DMS53 treated with DMSO at 0.1 percent for 48 hours (cell line): ENCODE results near the gene PABPN1L.

Experiments used
- DNase-seq: peaks from one replicate; lab custom pipeline; 2025; ENCODE audit not compliant: unreplicated experiment; lab: John Stamatoyannopoulos, UW

PABPN1L gene

DNA sequence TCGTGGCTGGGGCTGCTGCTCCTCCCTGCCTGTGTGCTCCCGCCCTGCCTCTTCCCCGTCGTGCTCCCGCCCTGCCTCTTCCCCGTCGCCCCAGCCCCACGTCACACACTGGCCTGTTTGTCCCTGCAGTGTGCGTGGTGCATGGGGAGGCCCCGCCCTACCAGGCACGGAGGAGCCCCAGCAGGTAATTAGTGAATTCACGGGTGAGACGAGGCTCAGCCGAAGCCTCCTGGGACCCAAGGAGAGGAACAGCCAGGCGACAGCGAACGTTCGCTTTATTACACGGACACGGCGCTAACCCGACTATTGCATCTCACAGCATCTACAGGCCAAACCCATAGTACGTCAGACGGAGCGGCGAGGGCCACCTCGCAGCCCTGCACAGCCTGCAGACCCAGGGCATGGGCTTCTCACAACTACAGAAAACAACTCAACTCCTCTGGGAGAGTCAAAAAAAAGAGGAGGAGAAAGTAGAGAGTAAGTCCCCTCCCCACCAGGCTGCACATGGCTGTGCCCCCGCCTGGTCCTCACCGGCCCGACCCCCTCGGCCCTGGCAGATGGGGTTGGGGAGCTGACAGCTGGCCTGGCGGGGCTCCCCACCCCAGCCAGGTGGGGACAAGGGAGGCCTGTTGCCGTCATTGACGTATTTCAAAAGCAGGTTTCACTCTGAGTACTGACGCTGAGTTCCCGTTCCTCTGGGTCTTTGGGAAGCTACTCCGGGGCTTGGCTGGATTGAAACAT, 4.3 kb upstream of the PABPN1L start:
- DNase-seq = peak; percentile 17

DNA sequence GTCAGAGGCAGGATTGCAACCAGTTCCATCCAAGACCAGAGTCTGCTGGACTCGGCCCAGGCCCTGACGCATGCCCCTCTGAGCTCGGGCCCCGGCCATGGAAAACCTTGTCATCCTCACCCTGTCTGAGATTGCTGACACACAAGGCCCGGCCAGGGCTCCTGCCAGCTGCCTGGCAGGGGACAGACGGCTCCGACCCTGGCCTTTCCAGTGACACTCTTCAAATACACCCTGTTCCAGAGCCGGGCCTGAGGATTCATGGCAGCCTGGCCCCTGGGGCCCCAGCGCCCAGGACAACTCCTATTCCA, 3.2 kb upstream of the PABPN1L start:
- DNase-seq = no peak

DNA sequence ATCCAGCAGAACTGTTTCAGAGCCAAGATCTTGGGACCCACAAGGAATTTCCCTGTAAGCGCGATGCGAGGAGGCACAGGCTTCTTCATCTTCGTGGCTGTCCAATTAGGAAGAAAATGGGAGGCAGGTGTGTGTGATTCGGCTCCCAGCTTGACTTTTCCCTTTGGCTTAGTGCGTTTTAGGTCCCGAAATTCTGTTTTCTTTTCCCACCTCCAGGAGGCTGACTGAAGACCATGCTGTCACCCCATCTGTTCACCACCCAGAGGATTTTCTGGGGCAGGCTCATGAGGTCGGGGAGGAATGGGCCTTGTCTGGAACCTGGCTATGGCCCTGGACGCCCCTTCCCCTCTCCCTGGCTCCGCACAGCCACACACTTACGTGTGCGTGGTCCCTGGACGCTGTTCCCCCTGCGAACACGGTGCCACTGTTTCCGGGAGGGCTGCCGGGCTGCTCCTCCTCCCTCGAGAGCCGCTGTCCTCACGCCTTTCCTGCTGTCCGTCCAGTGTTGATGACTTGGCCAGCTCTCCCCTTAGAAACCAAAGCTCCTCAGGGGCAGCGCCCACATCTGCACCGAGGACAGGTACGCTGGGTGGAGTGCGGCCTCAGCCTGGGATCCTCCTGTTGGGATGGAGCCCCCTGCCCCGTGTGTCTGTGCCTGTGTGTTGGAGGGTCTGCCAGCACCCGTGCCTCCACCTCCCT, 2.7 kb upstream of the PABPN1L start:
- DNase-seq = no peak

DNA sequence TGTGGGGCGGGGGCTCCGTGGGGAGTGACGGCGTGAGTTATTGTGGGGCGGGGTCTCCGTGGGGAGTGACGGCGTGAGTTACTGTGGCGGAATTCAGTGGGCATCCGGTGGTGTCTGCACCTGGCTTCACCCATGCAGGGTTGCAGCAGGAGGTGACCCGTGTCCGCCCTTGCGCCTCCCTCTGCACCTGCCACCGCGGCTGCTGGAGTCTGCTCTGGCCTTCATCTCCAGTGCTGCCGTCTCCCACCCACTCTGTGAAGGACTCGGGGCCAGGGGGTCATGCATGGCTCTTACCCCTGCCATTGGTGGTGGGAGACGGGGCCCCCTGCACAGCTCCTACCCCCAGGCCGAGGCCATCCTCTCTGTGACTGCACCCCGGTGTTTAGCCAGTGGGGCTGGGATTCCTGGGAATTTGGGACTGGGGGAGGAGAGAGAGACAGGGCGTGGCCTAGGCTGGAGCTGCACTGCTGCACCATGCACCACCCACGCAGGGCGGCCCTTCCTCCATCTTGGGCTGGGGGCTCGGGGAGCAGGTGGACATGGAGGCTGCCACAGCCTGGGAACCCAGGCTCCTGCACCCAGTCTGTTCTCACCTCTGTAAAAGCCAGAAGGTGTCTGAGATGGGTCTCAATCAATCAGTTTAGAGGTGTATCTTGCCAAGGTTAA, 1.3 kb upstream of the PABPN1L start:
- DNase-seq = no peak

DNA sequence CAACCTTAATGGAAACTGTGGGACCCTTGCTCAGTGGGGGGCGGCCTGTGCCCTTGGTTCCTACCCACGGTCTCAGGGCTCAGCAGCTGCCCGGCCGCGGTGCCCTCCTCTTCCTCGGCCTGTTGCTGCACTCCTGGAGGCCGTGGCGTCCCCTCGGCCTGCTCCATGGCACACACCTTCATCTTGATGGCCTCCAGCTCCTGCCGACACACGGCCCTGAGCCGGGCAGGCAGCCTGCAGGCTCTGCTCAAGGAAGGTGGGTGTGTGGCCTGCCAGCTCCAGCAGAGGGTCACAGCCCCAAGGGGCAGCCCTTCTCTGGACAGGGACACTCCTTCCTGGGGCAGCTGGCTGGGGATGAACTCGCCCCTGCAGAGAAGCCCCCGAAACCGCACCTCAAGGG, 718 bp downstream of the PABPN1L start:
- DNase-seq = no peak

GRCh38 chr16:88865310-88865709, 1.1 kb downstream of the PABPN1L start:
- DNase-seq = no peak

GRCh38 chr16:88864521-88864920, 1.9 kb downstream of the PABPN1L start:
- no peak for DNase-seq

- DNase-seq = no peak
Measured at GRCh38 chr16:88864099-88864498, 2.4 kb downstream of the PABPN1L start.

DNA sequence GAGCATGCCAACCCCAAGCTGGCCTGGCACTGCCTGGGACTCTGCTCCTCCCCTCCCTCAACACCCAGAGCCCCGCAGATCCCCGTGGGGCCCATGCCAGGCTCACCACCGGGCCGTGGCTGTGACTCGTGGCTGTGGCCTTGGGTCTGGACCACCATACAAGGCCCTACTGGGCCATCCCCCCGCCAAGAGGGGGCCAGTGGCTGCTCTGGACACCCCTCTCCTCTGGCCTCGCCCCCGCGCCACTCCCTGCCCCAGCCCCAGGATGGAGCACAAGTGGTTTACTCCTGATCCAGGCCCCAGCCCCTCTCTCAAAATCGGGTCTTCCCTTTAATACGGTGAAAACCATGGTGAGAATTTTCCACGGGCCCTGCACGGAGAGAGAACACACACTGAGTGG, 3.0 kb downstream of the PABPN1L start:
- DNase-seq = no peak

- DNase-seq = no peak
Measured at GRCh38 chr16:88862968-88863367, 3.5 kb downstream of the PABPN1L start.

- no peak for DNase-seq
Measured at GRCh38 chr16:88861359-88861758, 5.1 kb downstream of the PABPN1L start.

DNA sequence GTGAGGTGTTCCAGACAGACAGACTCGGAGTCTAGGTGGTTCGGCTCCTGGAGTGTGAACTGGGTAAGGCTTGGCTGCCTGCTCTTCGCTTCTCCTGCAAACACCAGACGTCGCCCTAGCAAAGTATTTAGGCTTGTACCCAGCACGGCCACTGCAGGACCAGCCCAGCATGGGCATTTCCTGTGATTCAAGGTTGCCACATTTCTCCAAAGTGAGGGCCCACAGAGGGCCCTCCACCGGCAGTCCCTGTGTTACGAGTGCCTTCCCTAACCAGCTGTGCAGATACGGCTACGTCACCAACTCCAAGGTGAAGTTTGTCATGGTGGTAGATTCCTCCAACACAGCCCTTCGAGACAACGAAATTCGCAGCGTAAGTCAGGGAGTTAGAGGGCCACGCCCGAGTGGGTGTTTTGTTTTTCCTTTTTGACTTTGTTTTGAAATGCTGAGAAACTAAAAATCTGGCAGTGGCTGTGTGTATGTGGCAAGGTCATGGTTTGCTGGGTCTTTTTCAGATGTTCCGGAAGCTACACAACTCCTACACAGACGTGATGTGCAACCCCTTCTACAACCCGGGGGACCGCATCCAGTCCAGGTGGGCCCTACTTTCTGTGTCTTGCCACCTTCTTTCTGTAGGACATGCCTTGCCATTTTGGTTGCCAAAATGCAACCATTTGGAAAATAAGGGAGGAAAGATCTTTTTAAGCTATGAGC, 6.9 kb downstream of the PABPN1L start:
- no peak for DNase-seq

- DNase-seq = peak; percentile 17
Measured at GRCh38 chr16:88857728-88858339, 8.6 kb downstream of the PABPN1L start.

- DNase-seq = peak; percentile 48
Measured at GRCh38 chr16:88856828-88857727, 9.4 kb downstream of the PABPN1L start, which contains the start of the genes GALNS and TRAPPC2L. Gene GALNS, minus strand, starts transcription at chr16:88856947. Its CDS starts 70 bp downstream, at chr16:88856877. Gene TRAPPC2L, plus strand, starts transcription at chr16:88857127. Its CDS starts 24 bp downstream, at chr16:88857151.

DNA sequence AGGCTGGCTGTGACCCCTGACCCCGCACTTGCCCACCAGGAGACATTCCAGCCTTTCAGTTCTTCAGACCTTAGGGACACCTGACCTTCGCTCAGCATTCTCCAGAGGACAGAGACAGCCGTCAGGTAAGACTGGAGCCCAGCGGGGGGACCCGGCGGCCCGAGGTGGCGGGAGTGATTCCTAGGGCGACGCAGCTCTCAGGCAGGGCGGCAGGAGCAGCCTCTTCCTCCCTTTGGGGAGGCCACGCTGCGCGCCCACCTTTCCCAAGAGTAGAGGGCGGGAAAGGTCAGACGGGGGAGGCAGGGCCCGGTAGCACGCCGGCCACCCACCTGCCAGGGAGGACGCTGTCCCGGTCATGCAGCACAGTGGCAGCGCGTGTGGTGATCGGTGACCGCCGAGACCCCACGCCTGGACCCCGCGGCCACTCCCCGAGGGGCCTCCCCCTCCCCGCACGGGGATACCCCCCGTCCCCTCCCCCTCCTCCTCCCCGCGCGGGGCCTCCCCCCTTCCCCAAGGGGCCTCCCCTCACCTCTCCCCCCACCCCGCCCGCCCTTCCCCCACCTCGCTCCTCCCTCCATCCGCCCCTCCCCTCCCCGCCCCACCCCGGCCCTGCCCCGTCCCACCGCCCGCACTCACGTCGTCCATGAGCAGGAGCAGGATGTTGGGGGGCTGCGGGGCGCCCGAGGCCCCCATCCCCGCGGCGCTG, 10.2 kb downstream of the PABPN1L start:
- no peak for DNase-seq

DNA sequence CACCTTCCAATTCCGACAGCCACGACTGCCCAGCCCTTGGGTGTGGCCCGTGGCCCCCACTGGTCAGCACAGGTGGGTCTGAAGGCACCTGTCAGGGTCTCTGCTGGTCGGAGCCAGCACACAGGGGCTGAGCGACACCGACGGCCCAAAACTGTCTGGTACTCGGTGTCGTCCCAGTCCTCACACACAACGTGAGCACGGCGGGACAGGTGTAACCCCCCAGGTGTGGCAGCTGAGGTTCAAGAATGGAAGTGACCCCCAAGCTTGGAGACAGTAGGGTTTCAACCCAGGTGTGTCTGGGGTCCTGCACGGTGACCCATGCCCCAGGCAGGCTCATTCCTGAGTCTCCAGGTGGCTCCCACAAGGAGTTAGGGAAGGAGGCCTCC, 10.7 kb downstream of the PABPN1L start:
- DNase-seq = no peak

- DNase-seq = no peak
Measured at GRCh38 chr16:88855176-88855575, 11.3 kb downstream of the PABPN1L start.

GRCh38 chr16:88854306-88855111, 12.0 kb downstream of the PABPN1L start:
- no peak for DNase-seq
